Fibroblast of skin of abdomen (primary cell): ENCODE data around the gene FAM83C. TPM values are rescaled to one million over a fixed set of nuclear protein-coding genes. Genes with fewer than 3 reads are reported as not detected.

Experiments
- DNase-seq: peaks from one replicate; pipeline ENCODE4 v3.0.0-alpha.2; 2013
- polyA plus RNA-seq, 2 experiments: library from polyadenylated mRNA; unstranded; fragments of 120-200 nt; gene quantifications; one replicate each; pipeline ENCODE4 v1.2.1, GENCODE V29; 2013; ENCODE audit not compliant: insufficient read length in 2 of 2

The FAM83C gene
- not detected for polyA plus RNA-seq (2013, experiment 1 of 2; ENCODE audit: insufficient read length)
- polyA plus RNA-seq (2013, experiment 2 of 2; ENCODE audit: insufficient read length), result not detected

DNA sequence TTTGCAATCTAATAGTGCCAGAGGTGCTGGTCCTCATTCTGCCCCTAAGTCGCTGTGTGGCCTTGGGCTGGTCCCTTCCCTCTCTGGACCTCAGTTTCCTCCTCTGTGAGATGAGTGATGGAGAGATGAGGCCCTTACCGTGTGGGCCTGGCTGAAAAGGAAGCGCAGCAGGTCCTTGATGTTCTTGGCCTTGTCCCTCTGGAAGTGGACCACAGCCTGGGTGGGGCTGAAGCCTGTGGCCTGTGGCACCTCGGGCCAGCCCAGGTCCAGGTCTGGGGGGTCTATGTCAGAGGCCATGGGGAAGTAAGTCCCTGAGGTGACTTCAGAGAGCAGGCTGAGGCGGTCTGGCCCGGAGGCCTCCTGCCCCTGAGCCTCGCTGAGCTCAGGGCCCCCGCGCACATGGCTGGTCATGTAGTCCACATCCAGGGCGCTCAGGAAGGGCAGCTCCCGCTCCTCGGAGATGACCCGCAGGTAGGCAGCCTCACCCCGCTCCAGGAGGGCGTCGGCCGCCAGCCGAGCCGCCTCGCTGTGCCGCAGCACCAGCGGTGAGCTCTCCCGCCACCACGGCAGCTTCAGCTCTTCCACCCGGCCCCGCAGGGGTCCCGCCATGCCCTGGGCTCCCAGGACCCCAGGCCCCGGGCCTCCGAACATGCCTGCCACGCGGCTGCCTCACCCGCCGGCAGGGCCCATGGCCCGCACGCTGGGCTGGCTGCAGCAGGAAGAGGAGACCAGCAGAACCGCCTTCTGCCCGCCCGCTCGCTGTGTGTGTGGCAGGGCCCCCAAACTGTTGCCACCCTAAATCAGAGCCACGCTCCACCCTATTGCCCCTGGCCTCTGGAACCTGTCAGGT is at the start of gene FAM83C:
FAM83C (minus strand) TSS at position 772 of the 850 bp plus-strand sequence; CDS start at position 651, 121 bp downstream.
- no peak for DNase-seq

DNA sequence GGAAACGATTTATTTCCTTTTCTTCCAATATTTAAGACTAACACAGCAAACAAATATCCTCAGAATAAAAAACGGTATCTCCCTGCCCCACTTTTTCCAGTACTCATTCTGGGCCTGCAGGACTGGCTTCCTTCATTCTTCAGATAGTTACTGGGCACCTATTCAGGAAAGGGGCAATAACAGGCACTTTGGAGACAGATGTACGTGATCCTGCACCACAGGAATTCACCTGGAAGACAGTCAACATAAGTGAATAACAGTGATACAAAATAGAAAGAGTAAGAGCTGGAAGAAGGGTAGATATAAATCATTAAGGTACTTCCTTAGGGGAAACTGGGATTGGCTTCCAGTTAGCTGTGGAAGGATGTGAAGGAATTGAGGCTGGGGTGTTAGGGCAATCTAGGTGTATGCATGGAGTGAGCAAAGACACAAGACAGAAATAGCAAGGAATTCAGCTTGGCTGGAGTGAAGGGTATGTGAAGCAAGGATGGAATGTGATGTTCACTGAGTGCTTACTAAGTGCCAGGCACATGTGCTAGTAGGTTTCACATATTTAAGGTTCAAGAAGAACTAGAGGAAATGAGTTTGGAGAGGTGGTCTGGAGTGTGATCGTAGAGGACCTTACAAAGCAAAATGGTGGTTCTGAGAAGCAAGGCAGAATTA is 49.3 kb upstream of the FAM83C start:
- DNase-seq, result peak; percentile 54

DNA sequence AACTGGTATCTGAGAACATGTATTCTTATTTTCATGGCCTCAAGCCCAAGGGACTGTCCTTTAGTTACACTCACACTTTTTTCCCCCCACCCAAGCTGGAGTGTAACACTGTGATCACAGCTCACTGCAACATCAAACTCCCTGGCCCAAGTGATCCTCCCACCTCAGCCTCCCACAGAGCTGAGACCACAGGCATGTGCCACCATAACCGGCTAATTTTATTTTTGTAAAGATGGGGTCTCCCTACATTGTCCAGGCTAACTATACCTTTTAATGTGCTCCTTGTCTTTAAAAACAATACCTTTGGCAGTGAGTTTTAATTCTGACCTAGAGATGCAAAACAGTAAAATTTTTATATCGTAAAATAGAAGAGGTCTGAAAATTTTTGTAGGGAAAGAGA is 48.2 kb upstream of the FAM83C start:
- no peak for DNase-seq

DNA sequence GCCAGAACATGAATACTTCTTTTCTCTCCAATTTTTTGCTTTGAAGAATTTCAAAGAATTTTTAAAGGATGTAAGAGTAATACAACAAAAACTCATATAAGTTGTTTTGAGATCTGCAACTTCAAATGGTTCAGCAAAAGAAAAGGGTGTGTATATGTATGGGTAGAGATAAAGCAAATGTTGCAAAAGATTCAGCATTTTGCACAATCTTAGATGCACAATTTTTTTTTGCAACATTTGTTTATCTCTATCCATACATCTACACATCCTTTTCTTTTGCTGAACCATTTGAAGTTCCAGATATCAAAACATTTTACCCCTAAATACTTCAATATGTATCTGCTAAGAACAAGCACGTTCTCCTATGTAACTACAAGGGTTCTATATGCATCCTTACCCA is 47.4 kb upstream of the FAM83C start:
- no peak for DNase-seq

DNA sequence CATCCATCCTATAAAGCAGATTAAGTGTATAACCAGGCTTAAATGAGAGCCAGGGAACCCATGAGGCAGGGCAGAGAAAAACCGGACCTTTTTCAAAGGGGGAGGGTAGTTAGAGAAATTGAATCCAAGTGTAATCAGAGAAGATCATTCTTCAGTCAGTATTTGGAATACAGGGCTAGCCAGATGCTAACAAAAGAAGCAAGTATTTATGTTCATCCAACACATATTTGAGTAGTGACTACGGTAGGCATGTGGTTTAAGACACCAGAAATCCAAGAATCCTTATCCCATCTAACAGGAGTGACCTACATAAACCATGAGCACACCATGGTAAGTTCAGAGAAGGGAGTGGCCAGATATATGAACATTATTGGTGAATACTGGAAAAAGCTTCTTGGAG is 46.8 kb upstream of the FAM83C start:
- peak; percentile 97 for DNase-seq

DNA sequence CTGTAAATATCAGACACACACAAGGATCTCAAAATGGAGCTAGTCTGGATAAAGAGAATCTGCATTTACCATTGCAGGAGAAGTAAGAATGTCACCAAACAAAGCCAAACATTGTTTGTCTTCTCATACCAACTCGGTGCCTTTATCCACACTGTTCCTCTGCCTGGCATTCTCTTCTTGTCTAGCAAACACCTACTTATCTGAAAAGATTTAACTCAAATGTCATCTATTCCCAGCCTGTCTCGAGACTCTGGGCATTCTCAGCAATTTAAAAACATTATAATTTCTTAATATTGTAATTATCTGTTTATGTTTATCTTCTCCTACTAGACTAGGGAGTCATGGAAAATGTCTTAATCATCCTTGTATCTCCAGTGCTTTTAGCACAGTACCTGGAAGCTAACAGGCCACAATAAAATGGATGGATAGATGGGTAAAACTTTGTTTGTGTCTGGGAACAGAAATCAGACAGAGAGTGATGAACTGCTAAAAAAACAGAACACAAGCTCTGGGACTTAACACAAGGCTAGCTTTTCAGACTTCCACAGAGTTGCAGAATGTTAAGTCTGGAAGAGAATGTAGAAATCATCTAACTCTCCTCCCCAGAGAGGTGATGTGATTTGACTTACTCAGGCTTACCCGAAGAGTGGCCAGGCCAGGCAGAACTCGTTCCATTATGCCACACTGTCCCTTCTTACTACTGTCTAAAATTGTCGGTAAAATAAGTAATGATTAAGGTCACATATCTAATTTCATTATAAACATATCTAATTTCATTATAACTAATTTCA is 42.3 kb upstream of the FAM83C start:
- no peak for DNase-seq

DNA sequence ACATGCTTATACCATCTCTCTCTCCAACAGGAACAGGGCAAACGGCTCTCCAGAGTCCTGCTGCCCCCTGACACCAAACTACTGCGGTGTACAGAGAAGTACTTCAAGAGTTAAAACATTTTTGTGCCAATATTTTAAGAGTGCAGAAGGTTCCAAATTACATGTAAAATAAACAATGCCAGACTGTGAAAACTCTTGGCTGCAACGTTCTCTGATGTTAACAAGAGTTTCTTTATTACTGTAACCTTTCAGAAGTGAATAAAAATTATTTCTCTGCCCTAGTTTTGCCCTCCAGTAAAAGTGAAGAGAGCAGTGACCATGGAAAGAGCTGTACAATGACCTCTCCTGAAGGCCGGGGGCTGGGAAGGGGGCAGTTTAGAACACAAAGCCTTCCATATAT is 41.4 kb upstream of the FAM83C start:
- no peak for DNase-seq

DNA sequence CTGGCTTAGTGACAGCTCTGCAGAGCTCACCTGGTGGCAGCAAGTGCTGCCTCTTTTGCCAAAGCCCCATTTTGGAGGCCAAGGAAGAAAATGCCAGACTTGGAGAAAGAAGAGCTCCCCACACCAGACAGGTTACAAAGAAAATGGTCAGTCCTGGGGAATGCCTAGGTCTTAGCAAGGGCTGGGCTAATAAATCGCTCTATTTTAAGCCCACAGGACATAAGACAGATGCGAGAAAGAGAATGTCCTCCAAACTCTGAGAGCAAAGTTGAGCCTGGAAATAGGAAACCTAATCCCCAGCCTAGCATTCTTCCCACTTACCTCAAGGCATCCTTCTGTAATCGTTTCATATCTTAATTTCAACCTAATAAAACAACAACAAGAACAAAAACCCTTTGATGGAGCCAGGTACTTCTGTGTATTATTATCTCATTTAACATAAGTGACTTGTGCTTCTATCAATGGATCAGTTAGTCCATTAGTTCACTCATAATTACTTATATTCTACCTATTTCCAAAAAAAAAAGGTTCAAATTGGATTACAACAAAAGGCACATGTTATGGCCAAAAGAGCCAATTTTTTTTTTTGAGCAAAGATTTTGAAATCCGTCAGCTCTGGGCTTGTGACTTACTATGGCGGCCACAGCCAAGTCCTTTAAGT is 40.4 kb upstream of the FAM83C start:
- no peak for DNase-seq

DNA sequence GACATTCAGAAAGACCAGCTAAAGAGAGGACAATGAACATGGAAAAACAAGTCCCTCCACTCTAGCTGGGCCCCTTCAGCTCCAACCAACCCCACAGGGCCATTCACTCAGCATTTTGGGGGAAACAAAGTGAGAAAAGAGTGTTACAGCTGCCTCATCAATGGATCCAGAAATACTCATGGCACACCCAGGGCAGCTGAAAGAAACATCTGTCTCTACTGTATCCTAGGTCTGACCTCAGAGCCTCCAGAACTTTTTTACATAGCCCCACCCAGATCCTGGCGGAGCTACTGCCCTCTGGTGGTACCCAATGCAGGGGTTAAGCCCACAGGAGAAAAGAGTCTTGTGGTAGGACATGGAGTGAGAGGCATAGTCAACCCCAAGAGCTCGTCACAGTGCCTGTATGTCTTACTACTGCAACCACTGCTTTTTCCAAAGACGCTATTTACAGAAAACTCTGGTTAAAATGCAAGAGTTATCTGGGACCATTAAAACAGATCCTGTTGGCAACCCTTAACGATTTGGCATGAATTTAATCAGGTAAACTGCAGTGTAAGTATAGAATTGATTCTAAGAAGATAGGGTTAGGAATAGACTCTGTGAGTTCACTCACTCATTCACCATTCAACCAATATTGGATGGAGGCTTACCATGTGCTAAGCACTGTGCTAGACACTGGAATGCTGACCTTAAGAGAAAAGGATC is 37.4 kb upstream of the FAM83C start:
- peak; percentile 43 for DNase-seq

DNA sequence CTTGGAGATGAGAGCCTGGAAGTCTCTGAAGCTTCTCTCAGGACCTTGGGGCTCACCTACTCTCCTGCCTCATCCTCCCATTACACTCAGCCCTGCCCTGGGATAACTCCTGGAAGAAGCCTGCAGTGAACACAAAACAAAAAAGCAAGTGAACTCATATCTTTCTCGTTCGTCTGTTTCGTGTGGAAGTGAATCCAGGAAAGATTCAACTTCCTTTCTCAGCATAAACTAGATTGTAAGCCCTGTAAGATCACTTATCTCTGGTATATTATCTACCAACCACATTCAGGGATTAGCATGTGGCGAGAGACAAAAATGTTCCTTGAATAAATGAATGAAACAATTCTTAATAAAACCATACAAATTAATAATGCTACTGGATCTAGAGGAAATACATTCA is 36.5 kb upstream of the FAM83C start:
- no peak for DNase-seq

DNA sequence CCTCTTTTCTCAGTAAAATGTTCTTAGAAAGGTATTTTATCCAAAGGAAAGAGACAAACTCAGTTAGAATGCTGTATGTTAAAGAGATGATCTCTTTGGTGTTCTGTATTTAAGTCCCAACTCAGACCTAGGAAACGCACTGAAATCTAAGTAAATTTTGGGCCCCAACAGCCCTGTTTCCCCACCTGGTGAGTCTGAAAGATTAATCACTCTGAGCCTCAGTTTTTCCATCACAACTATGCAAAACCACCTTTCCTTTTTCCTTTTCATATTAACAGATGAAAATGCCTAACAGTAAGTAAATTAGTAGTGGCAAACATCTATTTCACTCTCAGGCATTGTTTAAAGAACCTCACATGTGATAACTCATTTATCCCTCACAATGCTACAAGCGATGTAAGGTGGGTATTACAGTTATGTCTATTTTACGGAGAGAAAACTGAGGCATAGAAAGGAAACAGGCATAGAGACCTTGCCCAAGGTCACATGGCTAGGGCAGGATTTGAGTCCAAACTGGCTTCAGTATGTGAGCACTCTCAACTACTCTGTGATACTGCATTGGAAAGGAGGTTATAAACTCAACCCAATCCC is 36.0 kb upstream of the FAM83C start:
- no peak for DNase-seq

DNA sequence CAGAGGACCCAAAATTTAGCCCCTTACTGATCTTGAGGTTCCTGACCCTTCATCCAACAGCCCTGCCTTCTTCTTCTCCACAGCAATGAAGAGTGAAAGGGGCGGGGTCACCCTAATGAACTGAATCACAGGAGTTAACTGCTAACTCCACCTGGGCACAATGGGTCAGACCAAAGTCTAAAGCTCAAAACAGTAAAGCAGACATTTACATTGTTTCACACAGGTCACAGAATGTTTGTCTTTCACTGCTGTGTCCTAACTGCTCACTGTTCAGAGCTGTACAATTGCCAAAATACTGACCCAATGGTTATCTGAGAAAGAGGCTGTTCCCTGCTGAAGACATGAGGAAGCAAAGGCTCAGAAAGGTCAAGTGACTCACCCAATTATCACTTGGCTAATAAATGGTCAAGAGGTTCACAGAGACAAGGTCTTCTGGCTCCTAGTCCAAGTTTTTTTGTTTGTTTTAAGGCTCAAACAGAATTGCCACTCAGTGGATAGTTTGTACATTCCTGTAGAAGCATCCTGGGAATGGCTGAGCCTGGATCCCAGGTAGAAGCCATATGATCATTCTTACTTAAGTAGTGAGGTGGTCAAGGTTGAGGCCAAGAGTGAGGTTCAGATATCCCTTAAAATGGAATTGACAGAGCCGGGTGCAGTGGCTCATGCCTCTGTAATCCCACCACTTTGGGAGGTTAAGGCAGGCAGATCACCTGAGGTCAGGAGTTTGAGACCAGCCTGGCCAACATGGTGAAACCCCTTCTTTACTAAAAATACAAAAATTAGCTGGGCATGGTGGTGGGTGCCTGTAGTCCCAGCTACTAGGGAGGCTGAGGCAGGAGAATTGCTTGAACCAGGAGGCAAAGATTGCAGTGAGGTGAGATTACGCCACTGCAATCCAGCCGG is 35.1 kb upstream of the FAM83C start:
- DNase-seq, result no peak

DNA sequence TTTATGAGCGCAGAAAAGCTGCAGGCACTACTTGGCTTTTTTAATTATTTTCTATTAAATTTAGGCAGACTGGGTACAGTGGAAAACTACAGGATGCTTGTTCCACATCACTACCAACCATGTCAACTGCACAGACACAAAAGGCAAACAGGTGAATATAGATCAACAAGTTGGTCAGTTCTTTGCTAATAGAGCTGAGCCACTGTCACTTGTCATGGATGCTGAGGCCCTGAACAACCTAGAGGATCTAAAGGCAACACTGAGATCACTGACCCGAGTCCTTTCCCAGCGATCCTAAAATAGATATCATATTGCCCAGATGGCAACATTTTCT is 34.5 kb upstream of the FAM83C start:
- DNase-seq, result no peak

DNA sequence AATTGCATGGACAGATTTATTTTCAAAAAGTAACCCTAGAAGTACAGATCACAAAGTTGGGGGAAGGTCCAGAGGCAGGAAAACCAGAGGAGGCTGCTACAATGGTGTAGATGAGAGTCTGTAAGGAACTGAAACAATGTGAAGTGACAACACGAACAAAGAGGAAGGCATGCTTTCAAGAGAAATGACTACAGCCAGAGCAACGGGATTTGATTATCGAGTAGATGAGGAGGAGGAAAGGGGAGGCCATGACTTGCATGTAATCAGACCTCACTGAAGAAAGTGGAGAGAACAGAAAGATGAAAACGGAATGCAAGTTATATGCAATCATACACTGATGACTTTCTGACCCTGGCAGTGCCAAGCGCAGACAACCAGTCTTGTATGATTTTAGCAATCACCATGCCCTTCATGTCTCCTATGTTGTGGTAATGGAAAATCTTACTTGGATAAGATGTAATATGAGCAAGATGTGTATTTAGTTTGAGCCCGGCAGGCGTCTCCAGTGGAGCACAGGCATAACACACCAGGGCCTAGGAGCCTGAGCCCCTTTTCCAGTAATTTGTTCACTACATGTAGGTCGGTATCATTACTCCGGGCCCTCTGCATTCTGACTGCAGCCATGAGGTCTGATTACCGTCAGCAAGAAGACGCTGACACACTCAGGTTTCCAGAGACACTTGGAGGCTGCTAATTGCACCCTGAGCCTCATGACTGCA is 34.0 kb upstream of the FAM83C start:
- DNase-seq, result no peak

DNA sequence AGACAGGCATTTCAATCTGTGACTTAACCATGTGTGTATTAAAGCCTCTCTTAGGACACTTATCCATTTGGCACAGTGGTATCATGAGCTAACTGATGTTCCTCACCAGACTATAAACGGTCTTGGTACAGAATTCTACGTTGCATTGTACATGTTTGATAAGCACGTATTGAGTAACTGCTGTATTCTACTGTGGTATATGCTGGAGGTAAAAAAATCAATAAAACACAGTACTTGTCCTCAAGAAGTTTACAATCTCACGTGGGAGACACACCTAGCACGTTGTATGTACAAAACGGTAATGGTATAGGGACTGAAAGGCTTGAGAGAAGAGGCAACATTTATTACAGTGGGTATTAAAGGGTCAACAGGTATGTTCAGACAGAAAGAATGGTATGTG is 33.2 kb upstream of the FAM83C start:
- DNase-seq, result no peak

DNA sequence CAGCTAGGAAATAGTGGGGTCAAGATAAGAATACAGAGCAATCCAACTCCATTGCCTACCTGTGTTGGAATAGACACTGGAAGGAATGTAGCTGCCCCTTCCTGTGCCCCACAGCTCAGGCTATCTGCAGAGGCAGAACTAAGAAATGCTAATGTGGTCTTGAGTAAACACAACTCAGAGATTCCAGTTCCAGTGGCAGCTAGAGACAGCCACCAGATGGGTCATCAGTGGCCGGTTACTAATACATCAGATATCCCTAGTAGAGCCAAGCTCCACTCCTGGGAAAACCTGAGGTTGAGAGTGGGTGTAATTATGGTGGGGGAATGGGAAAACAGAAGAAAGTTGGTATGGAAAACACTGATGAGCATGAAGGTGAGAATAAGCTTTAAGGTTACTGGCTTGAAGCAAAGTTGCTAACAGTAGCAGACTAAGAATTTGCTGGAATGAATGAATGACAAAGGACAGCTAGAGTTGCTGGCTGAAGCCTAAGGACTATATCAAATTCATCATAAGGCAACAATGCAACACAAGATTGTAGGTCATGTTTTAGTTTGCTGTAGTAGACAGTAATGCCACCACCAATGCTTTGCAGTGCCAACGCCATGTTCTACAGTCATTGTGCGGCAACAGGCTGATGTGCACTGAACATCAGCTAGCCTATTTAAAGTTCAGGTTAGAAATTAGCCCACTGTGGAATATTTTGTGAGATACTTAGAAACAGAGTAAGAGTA is 28.3 kb upstream of the FAM83C start:
- DNase-seq, result peak; percentile 86

DNA sequence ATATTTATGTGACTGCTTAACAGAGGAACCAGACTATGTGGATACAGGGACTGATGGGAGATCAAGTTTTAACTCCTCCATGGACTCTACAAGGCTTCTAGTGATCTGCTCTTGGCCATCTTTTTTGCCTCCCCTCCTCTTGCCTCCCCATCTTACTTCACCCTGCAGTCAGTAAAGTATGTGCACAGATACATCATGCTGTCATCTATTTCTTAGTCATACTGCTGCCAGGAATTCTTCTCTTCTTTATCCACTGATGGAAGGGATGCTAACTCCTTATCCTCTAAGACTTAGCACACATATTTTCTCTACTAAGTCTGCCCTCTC is 27.6 kb upstream of the FAM83C start:
- DNase-seq, result peak; percentile 83

DNA sequence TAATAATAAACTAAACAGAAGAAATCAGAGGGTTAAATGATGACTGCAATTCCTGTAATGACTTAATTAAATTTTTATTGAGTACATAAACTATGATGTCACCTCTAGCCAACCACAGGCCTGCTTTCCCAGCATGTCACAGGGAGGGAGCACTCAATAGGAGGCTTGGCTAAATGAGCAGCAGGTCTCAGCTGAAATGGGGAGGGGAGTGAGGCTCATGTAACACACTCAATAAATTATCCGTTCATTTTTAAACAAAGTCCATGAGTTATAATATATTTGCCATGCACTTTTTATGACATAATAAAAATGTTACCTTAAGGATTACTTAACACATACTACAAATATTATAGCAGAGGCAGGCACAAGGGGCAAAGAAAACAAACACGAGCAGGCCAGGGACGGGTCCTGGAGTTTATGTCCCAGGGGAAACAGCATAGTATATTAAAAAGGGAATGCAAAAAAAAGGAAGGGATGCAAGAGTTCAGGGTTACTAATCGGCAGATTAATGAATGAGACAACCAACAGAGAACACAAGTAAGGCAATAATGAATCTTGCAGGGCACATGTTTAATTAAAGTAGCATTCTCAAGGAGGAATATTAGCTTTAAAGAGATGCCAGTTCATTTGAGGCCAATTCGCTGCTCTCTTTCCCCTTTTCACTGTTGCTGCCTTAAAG is 27.1 kb upstream of the FAM83C start:
- peak; percentile 79 for DNase-seq
